Peyer's patch (tissue), 4 donors: ENCODE data around the gene SLC39A9.

ENCODE experiments used
- POLR2A ChIP-seq, 2 donors: fragments of 450-650 bp; IDR thresholded peaks; one replicate each; pipeline ENCODE4 v1.5.1; 2017; ENCODE audit warnings: antibody characterized with exemption in 2 of 2, mild to moderate bottlenecking in 2 of 2, moderate library complexity in 2 of 2
- TF ChIP-seq, protein P1 (sequence below), 6 experiments: fragments of 450-650 bp in 4 of 6; fragments of 200-600 bp in 2 of 6; sonication (generic) in 1 of 6; IDR thresholded peaks; one replicate each; pipeline ENCODE4 v1.5.1; 2017 to 2019; ENCODE audit warnings: antibody characterized with exemption in 6 of 6, mild to moderate bottlenecking in 3 of 6, moderate library complexity in 1 of 6

DNA sequence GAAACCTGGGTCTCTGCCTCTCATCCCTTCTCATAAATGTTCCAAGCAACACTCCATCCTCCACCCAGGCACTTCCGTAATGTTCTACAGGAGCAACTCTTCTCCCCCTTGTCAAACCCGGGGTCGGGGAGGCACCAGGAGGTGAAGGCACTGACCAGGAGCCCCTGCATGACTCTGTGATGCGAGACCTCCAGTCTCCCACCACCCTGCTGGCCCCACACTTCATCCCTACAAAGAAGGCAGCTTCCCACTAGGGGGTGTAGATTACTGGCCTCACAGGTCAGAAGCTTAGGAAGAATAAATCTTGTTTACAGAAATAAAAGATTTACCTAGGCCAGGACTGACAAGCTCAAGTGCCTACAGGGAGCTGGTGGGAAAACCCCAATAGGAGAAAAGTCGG lies 47.6 kb upstream of the SLC39A9 start:
- TF ChIP-seq, protein P1, sequence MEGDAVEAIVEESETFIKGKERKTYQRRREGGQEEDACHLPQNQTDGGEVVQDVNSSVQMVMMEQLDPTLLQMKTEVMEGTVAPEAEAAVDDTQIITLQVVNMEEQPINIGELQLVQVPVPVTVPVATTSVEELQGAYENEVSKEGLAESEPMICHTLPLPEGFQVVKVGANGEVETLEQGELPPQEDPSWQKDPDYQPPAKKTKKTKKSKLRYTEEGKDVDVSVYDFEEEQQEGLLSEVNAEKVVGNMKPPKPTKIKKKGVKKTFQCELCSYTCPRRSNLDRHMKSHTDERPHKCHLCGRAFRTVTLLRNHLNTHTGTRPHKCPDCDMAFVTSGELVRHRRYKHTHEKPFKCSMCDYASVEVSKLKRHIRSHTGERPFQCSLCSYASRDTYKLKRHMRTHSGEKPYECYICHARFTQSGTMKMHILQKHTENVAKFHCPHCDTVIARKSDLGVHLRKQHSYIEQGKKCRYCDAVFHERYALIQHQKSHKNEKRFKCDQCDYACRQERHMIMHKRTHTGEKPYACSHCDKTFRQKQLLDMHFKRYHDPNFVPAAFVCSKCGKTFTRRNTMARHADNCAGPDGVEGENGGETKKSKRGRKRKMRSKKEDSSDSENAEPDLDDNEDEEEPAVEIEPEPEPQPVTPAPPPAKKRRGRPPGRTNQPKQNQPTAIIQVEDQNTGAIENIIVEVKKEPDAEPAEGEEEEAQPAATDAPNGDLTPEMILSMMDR (IDR thresholded peaks at IDR 0.05) = no peak
- no peak for TF ChIP-seq POLR2A (IDR thresholded peaks at IDR 0.05)
